ENCODE data around the gene COL5A1.

The COL5A1 gene

DNA sequence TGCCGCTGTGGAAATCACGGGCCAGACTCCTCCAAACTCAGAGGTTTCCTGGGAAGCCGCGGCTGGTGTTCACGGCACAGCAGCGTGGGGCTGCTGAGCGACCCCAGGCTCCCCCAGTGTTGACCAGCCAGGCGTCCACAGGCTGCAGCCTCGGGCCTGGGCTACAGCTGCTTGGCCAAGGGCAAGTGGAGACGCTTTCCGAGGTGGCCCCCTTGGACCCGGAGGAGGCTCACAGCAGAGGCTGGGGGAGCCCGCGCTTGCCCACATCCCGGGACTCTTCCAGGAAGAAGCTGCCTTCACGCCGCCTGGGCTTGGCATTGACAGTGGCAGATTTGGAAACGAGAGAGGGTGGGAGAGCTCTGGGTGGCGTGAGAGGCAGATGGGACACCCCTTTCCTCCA, 186.0 kb downstream of the COL5A1 start:
- DNase-seq: no peak

- no peak for DNase-seq
Measured at GRCh38 chr9:134827993-134828392, 186.4 kb downstream of the COL5A1 start.

DNA sequence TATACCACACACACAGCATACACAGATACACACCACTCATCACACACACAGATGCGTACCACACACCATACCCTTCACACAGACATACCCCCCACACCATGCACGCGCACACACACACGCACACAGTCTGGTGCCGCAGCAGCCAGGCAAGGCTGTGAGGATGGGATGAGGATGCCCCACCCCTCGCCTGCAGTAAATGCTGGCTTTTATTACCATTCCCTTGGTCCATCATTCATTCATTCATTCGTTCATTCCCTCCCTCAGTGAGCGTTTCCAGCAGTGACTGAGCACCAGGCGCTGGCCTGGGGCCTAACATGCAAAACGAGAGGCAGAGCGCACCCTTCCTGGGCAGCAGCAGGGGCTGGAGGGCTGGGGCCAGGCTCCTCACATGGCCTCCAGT, 187.3 kb downstream of the COL5A1 start:
- DNase-seq: no peak

GRCh38 chr9:134829356-134829937, 187.8 kb downstream of the COL5A1 start:
- no peak for DNase-seq

- no peak for DNase-seq
Measured at GRCh38 chr9:134830126-134830525, 188.5 kb downstream of the COL5A1 start.

GRCh38 chr9:134830926-134831720, 189.5 kb downstream of the COL5A1 start:
- DNase-seq: no peak

GRCh38 chr9:134832471-134832870, 190.9 kb downstream of the COL5A1 start:
- no peak for DNase-seq

- DNase-seq: no peak
Measured at GRCh38 chr9:134833294-134833880, 191.8 kb downstream of the COL5A1 start.

- DNase-seq: no peak
Measured at GRCh38 chr9:134834217-134834956, 192.8 kb downstream of the COL5A1 start.

GRCh38 chr9:134834957-134835419, 193.4 kb downstream of the COL5A1 start:
- no peak for DNase-seq

GRCh38 chr9:134835448-134835847, 193.8 kb downstream of the COL5A1 start:
- DNase-seq: no peak

GRCh38 chr9:134835987-134836386, 194.4 kb downstream of the COL5A1 start:
- no peak for DNase-seq

DNA sequence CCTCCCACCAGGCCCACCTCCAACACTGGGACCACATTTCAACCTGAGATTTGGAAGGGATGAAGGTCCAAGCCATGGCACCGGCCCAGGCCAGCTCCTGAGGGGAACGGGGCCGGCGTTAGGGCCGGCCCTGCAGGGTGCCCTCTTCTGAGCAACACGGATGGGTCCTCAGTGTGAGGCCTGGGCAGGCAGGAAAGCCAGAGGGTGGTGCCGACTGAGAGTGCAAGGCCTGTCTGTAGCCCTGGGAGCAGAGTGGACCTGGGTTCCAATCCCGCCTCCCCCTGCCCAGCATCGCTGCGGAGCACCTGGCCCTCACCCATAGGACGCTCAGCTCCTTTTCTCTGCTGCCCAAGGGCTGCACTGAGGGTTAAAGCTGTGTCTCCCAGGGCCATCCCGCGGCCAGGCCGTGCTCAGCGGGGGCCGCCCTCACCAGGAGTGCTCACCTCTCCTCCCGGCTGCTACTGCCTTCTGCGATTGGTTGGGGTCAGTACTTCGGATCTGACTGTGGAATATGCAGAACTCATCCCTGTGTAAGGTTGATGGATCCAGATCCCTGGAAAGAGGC, 194.9 kb downstream of the COL5A1 start:
- no peak for DNase-seq

DNA sequence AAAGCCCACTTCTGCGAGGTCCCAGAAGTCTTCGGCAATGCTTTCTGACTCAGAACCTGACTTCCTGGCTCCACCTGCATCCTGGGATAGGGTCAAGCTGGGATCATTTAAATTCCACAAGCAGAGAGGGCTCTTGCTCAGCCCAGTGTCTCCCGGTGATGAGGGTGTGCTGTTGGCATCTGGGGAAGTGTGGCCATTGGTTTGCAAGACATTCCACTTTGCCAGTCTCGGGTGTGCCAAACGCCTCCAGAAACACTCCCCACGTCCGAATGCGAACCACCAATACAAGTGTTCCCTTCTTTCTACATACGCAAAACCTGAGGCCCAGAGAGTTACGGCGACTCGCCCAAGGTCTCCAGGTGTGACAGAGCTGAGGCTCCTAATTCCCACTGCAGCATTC, 195.9 kb downstream of the COL5A1 start:
- DNase-seq: no peak

- DNase-seq: no peak
Measured at GRCh38 chr9:134838651-134839454, 197.2 kb downstream of the COL5A1 start.

- no peak for DNase-seq
Measured at GRCh38 chr9:134839455-134840125, 198.0 kb downstream of the COL5A1 start.

DNA sequence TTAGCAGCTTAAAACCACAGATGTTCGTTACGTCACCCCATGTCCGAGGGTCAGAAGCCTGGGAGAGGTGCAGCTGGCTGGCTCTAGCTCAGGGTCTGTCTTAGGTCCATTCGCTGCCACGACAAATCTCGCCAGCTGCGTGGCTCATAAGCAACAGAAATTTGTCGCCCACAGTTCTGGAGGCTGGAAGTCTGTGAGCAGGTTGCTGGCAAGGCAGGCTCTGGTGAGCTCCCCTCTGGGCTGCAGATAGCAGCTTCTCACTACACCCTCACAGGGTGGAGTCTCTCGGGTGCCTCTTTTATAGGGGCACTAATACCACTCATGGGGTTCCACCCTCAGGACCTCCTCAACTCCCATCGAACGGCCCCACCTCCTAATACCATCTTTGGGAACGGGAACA, 198.9 kb downstream of the COL5A1 start:
- no peak for DNase-seq

GRCh38 chr9:134841180-134841904, 199.7 kb downstream of the COL5A1 start:
- DNase-seq: no peak

GRCh38 chr9:134842321-134842720, 200.7 kb downstream of the COL5A1 start:
- no peak for DNase-seq

DNA sequence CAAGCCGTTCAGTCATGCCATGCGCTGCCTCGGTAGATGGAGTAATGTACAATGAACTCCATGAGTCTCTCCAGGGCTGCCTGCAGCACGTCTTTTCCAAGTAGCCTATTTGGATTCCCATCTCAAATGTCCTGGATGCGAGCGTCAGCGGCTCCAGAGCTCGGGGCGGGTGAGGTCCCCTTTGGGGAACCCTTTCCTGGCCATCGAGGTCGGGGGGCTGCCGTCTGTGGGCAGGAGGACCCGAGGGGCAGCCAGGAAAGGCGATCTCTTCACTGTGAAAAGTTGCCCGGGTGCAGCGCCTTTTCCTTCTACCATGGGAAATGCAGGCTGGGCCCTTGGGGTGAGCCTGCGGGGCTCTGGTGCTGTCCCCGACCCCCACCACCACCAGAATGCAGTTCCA, 202.1 kb downstream of the COL5A1 start:
- DNase-seq: no peak

GRCh38 chr9:134844821-134845220, 203.2 kb downstream of the COL5A1 start:
- no peak for DNase-seq
